NCI-H345 (cell line): ENCODE results near the gene GRIFIN.
"Not testable (repeated sequence)": the region's sequence is repeated elsewhere in the genome, so short reads cannot be mapped to it uniquely, and the experiment has no call there.

Experiments used
- DNase-seq: peaks from one replicate; lab custom pipeline; 2025; lab: John Stamatoyannopoulos, UW

Gene GRIFIN

GRCh38 chr7:2478399-2478785 is 2.2 kb upstream of the GRIFIN start:
- no peak for DNase-seq

- no peak for DNase-seq
Observed at GRCh38 chr7:2477447-2478398, 1.5 kb upstream of the GRIFIN start.

- no peak for DNase-seq
Observed at GRCh38 chr7:2476776-2477446, 713 bp upstream of the GRIFIN start.

GRCh38 chr7:2475678-2476015 is 551 bp downstream of the GRIFIN start:
- no peak for DNase-seq

GRCh38 chr7:2474813-2475677 is 1.2 kb downstream of the GRIFIN start:
- no peak for DNase-seq

- no peak for DNase-seq
Observed at GRCh38 chr7:2474224-2474623, 2.0 kb downstream of the GRIFIN start.

- DNase-seq, result no peak
Observed at GRCh38 chr7:2473496-2474180, 2.6 kb downstream of the GRIFIN start.

GRCh38 chr7:2472739-2473138 is 3.5 kb downstream of the GRIFIN start:
- no peak for DNase-seq

- DNase-seq, result peak; percentile 86
Observed at GRCh38 chr7:2471396-2471795, 4.8 kb downstream of the GRIFIN start.

GRCh38 chr7:2471022-2471329 is 5.2 kb downstream of the GRIFIN start:
- DNase-seq, result no peak

GRCh38 chr7:2470204-2471021 is 5.8 kb downstream of the GRIFIN start:
- no peak for DNase-seq

- DNase-seq, result not testable (repeated sequence)
Observed at GRCh38 chr7:2469460-2470203, 6.6 kb downstream of the GRIFIN start.

- no peak for DNase-seq
Observed at GRCh38 chr7:2468227-2468626, 8.0 kb downstream of the GRIFIN start.

GRCh38 chr7:2466675-2467074 is 9.5 kb downstream of the GRIFIN start:
- DNase-seq, result no peak

- no peak for DNase-seq
Observed at GRCh38 chr7:2465928-2466327, 10.3 kb downstream of the GRIFIN start.

GRCh38 chr7:2462731-2463130 is 13.5 kb downstream of the GRIFIN start:
- no peak for DNase-seq

GRCh38 chr7:2461268-2462026 is 14.8 kb downstream of the GRIFIN start:
- DNase-seq, result no peak

- DNase-seq, result no peak
Observed at GRCh38 chr7:2460641-2461040, 15.6 kb downstream of the GRIFIN start.

- no peak for DNase-seq
Observed at GRCh38 chr7:2460188-2460587, 16.0 kb downstream of the GRIFIN start.

- DNase-seq, result no peak
Observed at GRCh38 chr7:2459674-2460073, 16.5 kb downstream of the GRIFIN start.
